GM20000 (cell line): ENCODE measurements around the gene HSF2BP.

Source experiments
- DNase-seq: peaks from one replicate; pipeline ENCODE4 v3.0.0; 2012; ENCODE audit warnings: low spot score
- CTCF ChIP-seq: IDR thresholded peaks from 2 replicates; pipeline ENCODE4 v1.5.1; 2012; ENCODE audit warnings: mild to moderate bottlenecking, control low read depth; ENCODE audit errors: extremely low read depth, missing control alignments

The HSF2BP gene

GRCh38 chr21:43667191-43667904, 8.1 kb upstream of the HSF2BP start:
- no peak for DNase-seq
- TF ChIP-seq CTCF, result no peak

DNA sequence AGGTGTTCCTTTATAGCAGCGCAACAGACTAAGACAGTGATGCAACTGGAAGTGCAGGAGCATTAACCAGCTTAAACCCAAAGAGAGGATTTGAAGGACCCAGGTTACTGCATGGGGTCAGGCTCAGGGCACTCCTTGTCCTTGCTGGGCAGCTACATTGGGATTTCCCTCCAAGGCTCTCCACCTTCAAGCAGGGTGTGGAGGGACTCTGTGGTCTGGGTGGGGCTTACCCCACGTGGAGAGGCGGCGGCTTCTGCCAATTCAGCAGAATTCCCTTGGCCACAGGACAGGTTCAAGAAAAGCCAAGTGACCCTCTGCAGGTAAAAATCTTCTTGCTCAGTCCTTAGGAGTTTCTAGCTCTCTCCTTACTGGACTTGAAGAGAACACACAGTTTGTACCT, 6.6 kb upstream of the HSF2BP start:
- no peak for TF ChIP-seq CTCF
- DNase-seq, result no peak

- no peak for DNase-seq
- TF ChIP-seq CTCF, result no peak
Observed at GRCh38 chr21:43664358-43664757, 5.1 kb upstream of the HSF2BP start.

GRCh38 chr21:43663033-43663432, 3.7 kb upstream of the HSF2BP start:
- no peak for TF ChIP-seq CTCF
- no peak for DNase-seq

DNA sequence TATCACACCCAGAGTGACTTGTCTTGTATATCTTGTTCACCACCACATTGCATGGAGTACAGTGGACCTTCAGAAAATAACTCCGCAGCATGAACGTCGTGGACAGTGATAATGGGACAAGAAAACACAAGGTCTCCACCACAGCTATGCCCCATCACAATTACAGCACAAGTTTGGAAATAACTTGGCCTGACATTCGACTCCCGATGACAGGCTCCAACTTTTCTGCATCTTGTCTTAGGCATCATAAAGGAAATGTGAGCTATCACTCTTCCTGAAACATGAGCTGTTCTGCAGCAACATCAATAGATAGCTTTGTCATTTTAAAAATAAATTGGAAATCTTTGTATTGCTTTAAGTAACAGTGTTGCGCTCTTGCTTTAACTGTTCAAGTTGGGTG, 3.0 kb upstream of the HSF2BP start:
- DNase-seq, result no peak
- no peak for TF ChIP-seq CTCF

DNA sequence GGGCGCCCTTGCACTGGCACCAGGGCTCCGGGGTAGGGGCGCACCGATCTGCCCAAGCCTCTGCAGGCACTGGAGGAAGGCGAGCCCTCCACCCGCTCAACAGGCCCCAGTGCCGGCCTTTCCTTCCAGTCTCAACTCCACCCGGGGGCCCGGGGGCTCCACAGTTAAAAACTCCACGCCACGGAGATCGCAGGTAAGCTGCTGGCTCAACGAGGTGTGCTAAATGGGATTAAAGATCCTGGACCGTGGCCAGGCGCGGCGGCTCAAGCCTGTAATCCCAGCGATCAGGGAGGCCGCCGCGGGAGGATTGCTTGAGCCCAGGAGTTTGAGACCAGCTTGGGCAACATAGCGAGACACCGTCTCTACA, 536 bp downstream of the HSF2BP start:
- no peak for TF ChIP-seq CTCF
- no peak for DNase-seq

- TF ChIP-seq CTCF, result no peak
- DNase-seq, result no peak
Observed at GRCh38 chr21:43658088-43658741, 1.1 kb downstream of the HSF2BP start.
